ENCODE results near the gene RPTOR.

RPTOR gene

DNA sequence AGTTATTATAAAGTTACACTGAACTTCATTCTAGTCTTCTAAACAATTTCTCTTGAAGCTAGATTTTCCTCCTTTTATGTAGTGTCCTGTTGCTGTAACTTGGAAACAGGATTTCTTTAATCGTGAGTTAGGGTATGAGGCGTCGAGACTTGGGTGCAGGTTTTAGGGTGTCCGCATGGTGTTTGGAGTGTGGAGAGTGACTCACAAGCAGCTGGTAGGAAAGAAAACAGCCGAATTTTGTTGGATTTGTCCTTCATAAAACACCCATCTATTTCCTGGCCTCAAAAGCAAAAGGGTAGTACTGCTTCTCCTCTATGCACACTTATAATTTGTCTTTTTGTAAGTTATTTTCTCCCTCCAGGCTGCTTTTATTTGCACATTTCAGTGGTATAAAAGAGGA is 1.6 kb downstream of the RPTOR start:
- DNase-seq (ENCODE audit: low read depth): no peak
- TF ChIP-seq, protein P1, sequence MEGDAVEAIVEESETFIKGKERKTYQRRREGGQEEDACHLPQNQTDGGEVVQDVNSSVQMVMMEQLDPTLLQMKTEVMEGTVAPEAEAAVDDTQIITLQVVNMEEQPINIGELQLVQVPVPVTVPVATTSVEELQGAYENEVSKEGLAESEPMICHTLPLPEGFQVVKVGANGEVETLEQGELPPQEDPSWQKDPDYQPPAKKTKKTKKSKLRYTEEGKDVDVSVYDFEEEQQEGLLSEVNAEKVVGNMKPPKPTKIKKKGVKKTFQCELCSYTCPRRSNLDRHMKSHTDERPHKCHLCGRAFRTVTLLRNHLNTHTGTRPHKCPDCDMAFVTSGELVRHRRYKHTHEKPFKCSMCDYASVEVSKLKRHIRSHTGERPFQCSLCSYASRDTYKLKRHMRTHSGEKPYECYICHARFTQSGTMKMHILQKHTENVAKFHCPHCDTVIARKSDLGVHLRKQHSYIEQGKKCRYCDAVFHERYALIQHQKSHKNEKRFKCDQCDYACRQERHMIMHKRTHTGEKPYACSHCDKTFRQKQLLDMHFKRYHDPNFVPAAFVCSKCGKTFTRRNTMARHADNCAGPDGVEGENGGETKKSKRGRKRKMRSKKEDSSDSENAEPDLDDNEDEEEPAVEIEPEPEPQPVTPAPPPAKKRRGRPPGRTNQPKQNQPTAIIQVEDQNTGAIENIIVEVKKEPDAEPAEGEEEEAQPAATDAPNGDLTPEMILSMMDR (IDR thresholded peaks at IDR 0.05; ENCODE audit: insufficient read depth, low read depth, low read length, missing control alignments): no peak
- no peak overlapping the region; the same call in 1 of the 2 replicates for H3K4me3 ChIP-seq (ENCODE audit: low read depth, low read length)

DNA sequence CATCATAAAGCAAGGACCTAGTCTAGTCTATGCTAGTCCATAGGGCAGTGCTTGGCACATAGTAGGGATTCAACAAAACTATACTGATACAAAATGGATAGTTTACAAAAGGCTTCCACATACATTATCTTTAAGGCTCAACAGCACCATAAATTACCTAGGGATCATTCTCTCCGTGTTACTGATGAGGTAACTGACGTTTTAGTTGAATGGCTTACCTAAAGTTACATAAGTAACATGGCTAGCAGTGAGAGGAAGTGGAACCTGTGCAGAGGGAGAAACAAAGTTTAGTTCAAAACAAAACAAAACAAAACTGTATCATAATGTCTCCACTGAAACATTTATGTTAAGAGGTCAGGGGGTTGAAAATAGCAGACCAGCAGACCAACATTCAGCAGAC is 7.9 kb downstream of the RPTOR start:
- DNase-seq (ENCODE audit: low read depth): no peak
- TF ChIP-seq, protein P1 (IDR thresholded peaks at IDR 0.05; ENCODE audit: insufficient read depth, low read depth, low read length, missing control alignments): no peak
- H3K4me3 ChIP-seq (ENCODE audit: low read depth, low read length): no peak overlapping the region

DNA sequence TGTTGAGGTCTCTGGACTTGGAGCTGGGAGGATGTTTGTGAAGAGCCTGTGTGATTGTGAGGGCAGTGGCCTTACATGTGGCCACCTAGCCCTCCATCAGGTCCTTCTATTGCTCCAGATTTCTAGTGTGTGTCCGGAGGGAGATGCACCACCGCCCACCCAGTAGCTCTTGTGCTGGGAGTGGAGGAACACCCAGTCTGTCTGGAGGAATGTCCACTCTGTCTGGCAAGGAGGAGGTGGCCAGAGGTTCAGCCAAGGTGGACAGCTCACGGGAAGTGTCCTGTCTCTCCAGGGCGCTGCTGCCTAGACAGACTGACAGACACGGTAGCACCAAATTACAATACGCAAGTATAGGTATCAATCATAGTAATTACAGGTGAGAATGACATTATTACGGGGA is 10.6 kb downstream of the RPTOR start:
- TF ChIP-seq, protein P1 (IDR thresholded peaks at IDR 0.05; ENCODE audit: insufficient read depth, low read depth, low read length, missing control alignments): no peak
- no peak for DNase-seq (ENCODE audit: low read depth)
- H3K4me3 ChIP-seq (ENCODE audit: low read depth, low read length): no peak overlapping the region

DNA sequence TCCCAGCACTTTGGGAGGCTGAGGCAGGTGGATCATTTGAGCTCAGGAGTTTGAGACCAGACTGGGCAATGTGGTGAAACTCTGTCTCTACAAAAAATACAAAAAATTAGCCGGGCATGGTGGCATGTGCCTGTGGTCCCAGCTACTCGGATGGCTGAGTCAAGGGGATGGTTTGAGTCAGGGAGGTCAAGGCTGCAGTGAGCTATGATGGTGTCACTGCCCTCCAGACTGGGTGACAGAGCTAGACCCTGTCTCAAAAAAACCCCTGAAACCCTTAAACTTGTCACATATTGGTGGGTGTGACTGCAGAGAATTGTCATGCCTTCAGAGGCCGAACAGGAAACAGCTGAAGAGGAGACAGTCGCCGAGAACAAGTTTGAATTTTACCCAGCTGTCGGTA is 13.4 kb downstream of the RPTOR start:
- TF ChIP-seq, protein P1 (IDR thresholded peaks at IDR 0.05; ENCODE audit: insufficient read depth, low read depth, low read length, missing control alignments): no peak
- DNase-seq (ENCODE audit: low read depth): peak; percentile 8
- H3K4me3 ChIP-seq (ENCODE audit: low read depth, low read length): no peak overlapping the region

DNA sequence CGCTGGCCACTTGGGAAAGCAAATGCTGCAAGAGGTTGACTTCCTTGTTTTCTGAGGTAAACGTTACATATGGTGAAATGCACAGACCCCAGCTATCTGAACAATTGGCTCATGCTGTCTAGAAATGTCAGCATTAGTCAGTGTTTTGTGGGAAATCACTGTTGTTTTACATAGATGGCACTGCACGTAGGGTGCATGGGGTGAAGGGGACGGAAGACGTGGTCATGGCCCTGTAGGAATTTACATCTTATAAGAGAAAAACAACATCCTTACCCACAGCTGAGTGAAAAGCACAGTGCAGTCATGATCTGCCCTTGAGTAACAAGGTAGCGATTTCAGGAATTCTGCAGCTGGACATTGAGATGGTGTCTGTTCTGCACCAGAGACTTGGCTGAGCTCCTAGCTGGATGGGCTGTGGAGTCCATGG is 15.2 kb downstream of the RPTOR start:
- H3K4me3 ChIP-seq (ENCODE audit: low read depth, low read length): no peak overlapping the region
- TF ChIP-seq, protein P1 (IDR thresholded peaks at IDR 0.05; ENCODE audit: insufficient read depth, low read depth, low read length, missing control alignments): no peak
- no peak for DNase-seq (ENCODE audit: low read depth)

DNA sequence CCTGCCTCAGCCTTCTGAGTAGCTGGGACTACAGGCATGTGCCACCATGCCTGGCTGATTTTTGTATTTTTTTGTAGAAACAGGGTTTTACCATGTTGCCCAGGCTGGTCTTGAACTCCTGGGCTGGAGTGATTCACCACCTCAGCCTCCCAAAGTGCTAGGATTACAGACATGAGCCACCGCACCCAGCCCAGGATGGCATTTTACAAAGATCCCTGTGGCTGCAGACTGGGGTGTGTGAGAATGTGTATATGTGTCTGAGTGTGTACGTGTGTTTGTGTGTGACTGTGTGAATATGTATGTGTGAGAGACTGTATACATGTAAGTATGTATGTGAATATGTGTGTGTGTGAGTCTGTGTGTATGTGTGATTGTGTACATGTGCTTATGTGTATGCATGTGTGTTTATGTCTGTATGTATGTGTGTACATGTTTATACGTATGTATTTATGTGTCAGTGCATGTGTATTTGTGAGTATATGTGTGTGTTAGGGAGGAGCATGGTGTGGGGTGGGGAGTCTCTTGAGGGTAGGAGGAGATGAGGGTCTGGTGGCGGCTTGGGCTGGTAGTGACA is 17.0 kb downstream of the RPTOR start:
- no peak for DNase-seq (ENCODE audit: low read depth)
- no peak overlapping the region for H3K4me3 ChIP-seq (ENCODE audit: low read depth, low read length)
- TF ChIP-seq, protein P1 (IDR thresholded peaks at IDR 0.05; ENCODE audit: insufficient read depth, low read depth, low read length, missing control alignments): no peak

DNA sequence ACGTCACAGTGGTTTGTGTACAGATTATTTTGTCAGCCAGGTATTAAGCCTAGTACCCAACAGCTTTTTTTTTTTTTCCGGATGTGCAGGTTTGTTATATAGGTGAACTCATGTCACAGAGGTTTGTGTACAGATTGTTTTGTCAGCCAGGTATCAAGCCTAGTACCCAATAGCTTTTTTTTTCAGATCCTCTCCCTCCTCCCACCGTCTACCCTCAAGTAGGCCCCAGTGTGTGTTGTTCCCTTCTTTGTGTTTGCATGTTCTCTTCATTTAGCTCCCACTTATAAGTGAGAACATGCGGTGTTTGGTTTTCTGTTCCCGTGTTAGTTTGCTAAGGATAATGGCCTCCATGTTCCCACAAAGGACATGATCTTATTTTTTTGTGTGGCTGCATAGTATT is 19.9 kb downstream of the RPTOR start:
- DNase-seq (ENCODE audit: low read depth): no peak
- H3K4me3 ChIP-seq (ENCODE audit: low read depth, low read length): no peak overlapping the region
- TF ChIP-seq, protein P1 (IDR thresholded peaks at IDR 0.05; ENCODE audit: insufficient read depth, low read depth, low read length, missing control alignments): no peak
